WTC11 (cell line): ENCODE data around the gene CHD9NB.

Experiments used
- CTCF ChIP-seq: fragments of 200-600 bp; IDR thresholded peaks from 2 replicates; pipeline ENCODE4 v1.8.0; 2022; ENCODE audit warnings: antibody characterized with exemption
- E2F1 ChIP-seq: sonication (generic); formaldehyde crosslinking; IDR thresholded peaks from 2 replicates; pipeline ENCODE4 v1.8.0; 2022; ENCODE audit warnings: mild to moderate bottlenecking, missing genetic modification reagents
- E2F4 ChIP-seq: sonication (generic); formaldehyde crosslinking; IDR thresholded peaks from 2 replicates; pipeline ENCODE4 v1.8.1; 2022; ENCODE audit warnings: low read depth, mild to moderate bottlenecking, moderate library complexity, missing genetic modification reagents, borderline replicate concordance
- ESRRA ChIP-seq: sonication (generic); formaldehyde crosslinking; IDR thresholded peaks from 2 replicates; pipeline ENCODE4 v1.8.1; 2022; ENCODE audit warnings: mild to moderate bottlenecking, missing genetic modification reagents, borderline replicate concordance
- NR1H2 ChIP-seq: sonication (generic); formaldehyde crosslinking; IDR thresholded peaks from 2 replicates; pipeline ENCODE4 v1.9.0; 2021; ENCODE audit warnings: mild to moderate bottlenecking, moderate library complexity, missing genetic modification reagents
- NR3C1 ChIP-seq: sonication (generic); formaldehyde crosslinking; conservative IDR thresholded peaks from 2 replicates; pipeline ENCODE4 v1.8.1; 2023; ENCODE audit warnings: low read depth, mild to moderate bottlenecking, missing genetic modification reagents
- SP1 ChIP-seq: sonication (generic); formaldehyde crosslinking; conservative IDR thresholded peaks from 2 replicates; pipeline ENCODE4 v1.8.1; 2022; ENCODE audit warnings: missing genetic modification reagents
- ZNF138 ChIP-seq: sonication (generic); formaldehyde crosslinking; conservative IDR thresholded peaks from 2 replicates; pipeline ENCODE4 v1.8.1; 2022; ENCODE audit warnings: mild to moderate bottlenecking, moderate library complexity, missing genetic modification reagents
- ZNF281 ChIP-seq: sonication (generic); formaldehyde crosslinking; IDR thresholded peaks from 2 replicates; pipeline ENCODE4 v1.8.0; 2023; ENCODE audit warnings: mild to moderate bottlenecking, missing genetic modification reagents
- TF ChIP-seq, protein P1 (sequence below): sonication (generic); formaldehyde crosslinking; IDR thresholded peaks from 2 replicates; pipeline ENCODE4 v1.8.0; 2022; ENCODE audit warnings: mild to moderate bottlenecking, missing genetic modification reagents
- TF ChIP-seq, protein P2 (sequence below): sonication (generic); formaldehyde crosslinking; IDR thresholded peaks from 2 replicates; pipeline ENCODE4 v1.8.0; 2022; ENCODE audit warnings: mild to moderate bottlenecking, missing genetic modification reagents

DNA sequence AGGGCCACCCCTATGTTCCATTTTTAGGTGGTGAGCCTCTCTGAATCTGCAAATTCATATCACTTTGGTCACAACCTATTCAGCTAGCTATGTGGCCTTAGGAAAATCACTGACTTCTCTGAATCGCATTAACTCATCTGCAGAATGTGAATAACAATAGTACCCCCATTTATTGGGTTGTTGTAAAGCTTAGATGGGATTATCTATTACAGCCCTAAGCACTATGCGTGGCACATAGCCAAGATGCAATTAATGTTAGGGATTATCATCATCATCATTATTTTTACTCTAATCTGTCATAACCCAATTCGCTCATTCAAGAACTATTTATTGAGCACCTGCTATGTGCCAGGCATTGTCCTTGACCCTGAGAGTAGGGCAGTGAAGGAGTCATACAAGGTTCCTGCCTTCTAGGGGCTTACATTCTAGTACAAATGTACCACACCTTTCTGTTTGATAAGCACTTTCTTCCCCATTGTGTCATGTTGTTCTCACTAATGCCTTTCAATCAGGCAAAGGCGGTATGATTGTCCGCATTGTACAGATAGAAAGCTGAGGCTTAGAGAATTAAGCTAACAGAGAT, 40.6 kb upstream of the CHD9NB start:
- no peak for TF ChIP-seq NR3C1 (CRISPR knock-in tag)
- TF ChIP-seq ZNF281 (CRISPR knock-in tag), result no peak
- no peak for TF ChIP-seq ESRRA (CRISPR knock-in tag)
- no peak for TF ChIP-seq CTCF
- no peak for TF ChIP-seq SP1
- TF ChIP-seq, protein P1, sequence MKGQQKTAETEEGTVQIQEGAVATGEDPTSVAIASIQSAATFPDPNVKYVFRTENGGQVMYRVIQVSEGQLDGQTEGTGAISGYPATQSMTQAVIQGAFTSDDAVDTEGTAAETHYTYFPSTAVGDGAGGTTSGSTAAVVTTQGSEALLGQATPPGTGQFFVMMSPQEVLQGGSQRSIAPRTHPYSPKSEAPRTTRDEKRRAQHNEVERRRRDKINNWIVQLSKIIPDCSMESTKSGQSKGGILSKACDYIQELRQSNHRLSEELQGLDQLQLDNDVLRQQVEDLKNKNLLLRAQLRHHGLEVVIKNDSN (CRISPR knock-in tag), result no peak
- TF ChIP-seq, protein P2, sequence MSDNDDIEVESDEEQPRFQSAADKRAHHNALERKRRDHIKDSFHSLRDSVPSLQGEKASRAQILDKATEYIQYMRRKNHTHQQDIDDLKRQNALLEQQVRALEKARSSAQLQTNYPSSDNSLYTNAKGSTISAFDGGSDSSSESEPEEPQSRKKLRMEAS, result no peak
- no peak for TF ChIP-seq ZNF138
- no peak for TF ChIP-seq E2F1
- no peak for TF ChIP-seq E2F4 (CRISPR knock-in tag)
- TF ChIP-seq NR1H2 (CRISPR knock-in tag), result no peak
